GM12872 (cell line): ENCODE data around the gene ARPP21.

Experiments
- CTCF ChIP-seq: IDR thresholded peaks from 3 replicates; pipeline ENCODE4 v1.5.1; 2011; ENCODE audit warnings: low read depth, mild to moderate bottlenecking, low read length, moderate library complexity; ENCODE audit not compliant: insufficient read depth

ARPP21 gene

GRCh38 chr3:35707904-35708303 is 68.6 kb downstream of the ARPP21 start:
- TF ChIP-seq CTCF = no peak

GRCh38 chr3:35708394-35709271 is 69.3 kb downstream of the ARPP21 start:
- TF ChIP-seq CTCF = no peak

- TF ChIP-seq CTCF = no peak
Measured at GRCh38 chr3:35709691-35710090, 70.4 kb downstream of the ARPP21 start.

GRCh38 chr3:35710554-35710953 is 71.2 kb downstream of the ARPP21 start:
- TF ChIP-seq CTCF = no peak

- TF ChIP-seq CTCF = no peak
Measured at GRCh38 chr3:35718921-35719320, 79.6 kb downstream of the ARPP21 start.

- no peak for TF ChIP-seq CTCF
Measured at GRCh38 chr3:35721628-35722027, 82.3 kb downstream of the ARPP21 start.

- no peak for TF ChIP-seq CTCF
Measured at GRCh38 chr3:35722902-35723301, 83.6 kb downstream of the ARPP21 start.
